Measurements from ENCODE around the gene NOXO1.

The NOXO1 gene

GRCh38 chr16:1977875-1978268, 3.4 kb downstream of the NOXO1 start:
- TF ChIP-seq CTCF (IDR thresholded peaks at IDR 0.05; ENCODE audit: low read depth, low read length, missing control alignments) = no peak
- no peak overlapping the region for H3K4me3 ChIP-seq (ENCODE audit: low read depth, low read length)
- no peak for DNase-seq (ENCODE audit: low read depth)

GRCh38 chr16:1976951-1977874, 4.1 kb downstream of the NOXO1 start:
- no peak for TF ChIP-seq CTCF (IDR thresholded peaks at IDR 0.05; ENCODE audit: low read depth, low read length, missing control alignments)
- H3K4me3 ChIP-seq (ENCODE audit: low read depth, low read length) = no peak overlapping the region
- no peak for DNase-seq (ENCODE audit: low read depth)

- DNase-seq (ENCODE audit: low read depth) = no peak
- no peak overlapping the region for H3K4me3 ChIP-seq (ENCODE audit: low read depth, low read length)
- no peak for TF ChIP-seq CTCF (IDR thresholded peaks at IDR 0.05; ENCODE audit: low read depth, low read length, missing control alignments)
Observed at GRCh38 chr16:1976216-1976520, 5.1 kb downstream of the NOXO1 start.

GRCh38 chr16:1975432-1976215, 5.6 kb downstream of the NOXO1 start:
- no peak for TF ChIP-seq CTCF (IDR thresholded peaks at IDR 0.05; ENCODE audit: low read depth, low read length, missing control alignments)

GRCh38 chr16:1974157-1975070, 6.9 kb downstream of the NOXO1 start:
- TF ChIP-seq CTCF (IDR thresholded peaks at IDR 0.05; ENCODE audit: low read depth, low read length, missing control alignments) = no peak
- no peak overlapping the region for H3K4me3 ChIP-seq (ENCODE audit: low read depth, low read length)
- no peak for DNase-seq (ENCODE audit: low read depth)

More at GRCh38 chr16:1975432-1976215, 5.6 kb downstream of the NOXO1 start:
- H3K4me3 ChIP-seq (ENCODE audit: low read depth, low read length) = no peak overlapping the region
- no peak for DNase-seq (ENCODE audit: low read depth)

GRCh38 chr16:1973461-1974156, 7.7 kb downstream of the NOXO1 start:
- H3K4me3 ChIP-seq (ENCODE audit: low read depth, low read length) = no peak overlapping the region
- no peak for TF ChIP-seq CTCF (IDR thresholded peaks at IDR 0.05; ENCODE audit: low read depth, low read length, missing control alignments)
- DNase-seq (ENCODE audit: low read depth) = no peak

All from GM12864 (cell line).